Endodermal cell (in vitro differentiated cells): ENCODE results near the gene ENSA. TPM values are rescaled to one million over a fixed set of nuclear protein-coding genes. Genes with fewer than 3 reads are reported as not detected.
A peak's percentile ranks its signal among the peaks of the same experiment; 100 is the strongest.
"Not testable (repeated sequence)": the region's sequence is repeated elsewhere in the genome, so short reads cannot be mapped to it uniquely, and the experiment has no call there.

Experiments used
- DNase-seq: peaks from one replicate; pipeline ENCODE4 v3.0.0-alpha.2; 2017
- H3K27ac ChIP-seq: 2 replicates; pipeline ENCODE4 v1.5.1; 2013; ENCODE audit warnings: mild to moderate bottlenecking, low read depth, low read length, moderate library complexity
- H3K27me3 ChIP-seq: 2 replicates; pipeline ENCODE4 v1.6.1; 2013; ENCODE audit warnings: mild to moderate bottlenecking, low read length, moderate library complexity; ENCODE audit not compliant: insufficient read depth, control insufficient read depth, poor library complexity, severe bottlenecking
- H3K36me3 ChIP-seq: 2 replicates; pipeline ENCODE4 v1.7.0; 2013; ENCODE audit warnings: mild to moderate bottlenecking, low read length, moderate library complexity; ENCODE audit not compliant: control insufficient read depth, insufficient read depth
- H3K4me1 ChIP-seq: one replicate; pipeline ENCODE4 v1.7.0; 2013; ENCODE audit warnings: low read length; ENCODE audit not compliant: control insufficient read depth, insufficient read depth
- H3K4me3 ChIP-seq: 2 replicates; pipeline ENCODE4 v1.5.1; 2013; ENCODE audit warnings: mild to moderate bottlenecking, low read length, moderate library complexity
- H3K9ac ChIP-seq: 2 replicates; pipeline ENCODE4 v1.6.1; 2013; ENCODE audit warnings: mild to moderate bottlenecking, low read length, moderate library complexity; ENCODE audit not compliant: poor library complexity, severe bottlenecking; ENCODE audit errors: extremely low read depth
- H3K9me3 ChIP-seq: 2 replicates; pipeline ENCODE4 v1.6.1; 2013; ENCODE audit warnings: mild to moderate bottlenecking, low read length, moderate library complexity; ENCODE audit not compliant: control insufficient read depth
- H3K27ac Mint-ChIP-seq: 2 replicates; pipeline ENCODE4 v1.8.0; 2020; ENCODE audit warnings: mixed read lengths
- H3K27me3 Mint-ChIP-seq: 2 replicates; pipeline ENCODE4 v1.8.0; 2021; ENCODE audit warnings: mild to moderate bottlenecking, mixed read lengths; ENCODE audit not compliant: insufficient read depth
- H3K36me3 Mint-ChIP-seq: 2 replicates; pipeline ENCODE4 v1.8.0; 2020; ENCODE audit warnings: low read depth, mixed read lengths
- H3K4me1 Mint-ChIP-seq: 2 replicates; pipeline ENCODE4 v1.8.0; 2020; ENCODE audit warnings: mixed read lengths
- H3K4me3 Mint-ChIP-seq: 2 replicates; pipeline ENCODE4 v1.8.0; 2020; ENCODE audit warnings: mild to moderate bottlenecking, moderate library complexity, mixed read lengths
- H3K9me3 Mint-ChIP-seq: 2 replicates; pipeline ENCODE4 v1.8.0; 2020; ENCODE audit warnings: mild to moderate bottlenecking, mixed read lengths
- CTCF ChIP-seq: fragments of 200-600 bp; sonication (generic); conservative IDR thresholded peaks from 2 replicates; pipeline ENCODE4 v1.5.0; 2021; ENCODE audit warnings: antibody characterized with exemption, mild to moderate bottlenecking
- WGBS, 2 experiments: methylation state at CpG; one replicate each; pipeline versions ENCODE4 v1.1.5 to v1.1.7; 2013; ENCODE audit warnings: missing lambda C conversion rate in 2 of 2, mixed read lengths in 1 of 2; ENCODE audit not compliant: insufficient coverage in 1 of 2, insufficient read length in 1 of 2; 5-methylcytosine and 5-hydroxymethylcytosine counted together
- total RNA-seq, 2 donors: library from RNA; stranded (reverse); fragmentation: NEBNext Ultra II Directional in 1 of 2; extraction: Animal tissue kit (Norgen Biotek cat#: 25700) in 1 of 2; gene quantifications; 2 replicates in 1 of 2; 3 replicates in 1 of 2; pipeline ENCODE4 v1.2.1, GENCODE V29; 2021

ENSA gene
- total RNA-seq, 2 donors from 2014 or later = 266 to 364 TPM

DNA sequence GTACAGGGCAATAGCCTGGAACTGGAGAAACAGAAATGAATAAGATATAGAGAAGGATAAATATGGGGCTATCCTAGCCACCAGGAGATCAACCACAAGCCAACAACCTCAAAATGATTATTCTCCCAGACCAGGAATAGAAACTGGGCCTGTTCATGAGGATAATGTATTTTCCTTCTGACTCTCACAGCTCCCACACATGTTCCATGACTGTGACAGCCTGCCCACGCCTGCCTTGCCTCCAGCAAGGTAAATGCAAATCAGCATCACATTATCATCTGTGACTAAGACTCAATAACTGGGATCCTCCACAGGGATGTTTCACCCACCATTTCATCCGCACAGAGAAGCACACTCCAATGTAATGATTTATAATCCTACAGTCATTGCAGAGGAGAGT, 3.3 kb downstream of the ENSA start:
- Histone ChIP-seq H3K36me3 (peaks cover 60% of the 10 kb centered on the region), H3K27ac (no peak overlapping the region), H3K27me3 (no peaks in the 10 kb centered on the region), H3K4me3 (peak overlapping the region; percentile 35), H3K4me1 (peaks cover 16% of the 10 kb centered on the region), H3K9me3 (no peaks in the 10 kb centered on the region), H3K9ac (no peak overlapping the region)
- DNase-seq = no peak
- 99 to 100% methylated on average over 1 to 2 of the region's 2 CpGs for WGBS, 2 experiments
- Mint-ChIP-seq H3K36me3 (peaks cover 55% of the 10 kb centered on the region), H3K27me3 (no peaks in the 10 kb centered on the region), H3K27ac (peak overlapping the region; percentile 81), H3K9me3 (no peaks in the 10 kb centered on the region), H3K4me3 (peak overlapping the region; percentile 30), H3K4me1 (peaks cover 46% of the 10 kb centered on the region)
- TF ChIP-seq CTCF = no peak

DNA sequence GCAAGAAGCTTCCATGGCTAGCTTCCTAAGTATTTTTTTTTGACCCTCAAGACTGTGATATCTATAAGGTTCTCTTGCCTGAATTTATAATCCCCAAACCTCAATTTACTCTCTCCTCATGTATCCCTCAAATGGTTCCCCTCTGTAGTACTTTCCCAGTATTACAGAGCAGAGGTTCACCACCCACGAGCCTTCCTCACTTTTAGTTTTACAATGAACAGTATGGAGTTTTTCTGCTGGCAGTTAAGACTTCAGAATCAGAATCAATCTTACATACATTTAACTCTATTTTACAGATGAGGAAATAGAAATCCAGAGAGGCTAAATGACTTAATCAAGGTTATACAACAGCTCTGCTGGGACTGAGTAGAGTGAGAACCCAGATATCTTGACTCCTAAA, 4.9 kb downstream of the ENSA start:
- H3K4me3 Mint-ChIP-seq, H3K9me3 Mint-ChIP-seq, H3K4me3 ChIP-seq, H3K9me3 ChIP-seq, H3K27ac ChIP-seq, H3K27me3 ChIP-seq, H3K9ac ChIP-seq, DNase-seq, H3K27me3 Mint-ChIP-seq: not testable (repeated sequence)
- WGBS, 2 experiments = 100% methylated on average over 1 of the region's 1 CpG; no CpG with 5 or more reads in 1 of the 2 experiments
- peak overlapping the region; percentile 8 for H3K27ac Mint-ChIP-seq
- peaks cover 70% of the 10 kb centered on the region for H3K36me3 Mint-ChIP-seq
- H3K4me1 ChIP-seq = peaks cover 16% of the 10 kb centered on the region
- H3K36me3 ChIP-seq = peaks cover 76% of the 10 kb centered on the region
- peaks cover 44% of the 10 kb centered on the region for H3K4me1 Mint-ChIP-seq

DNA sequence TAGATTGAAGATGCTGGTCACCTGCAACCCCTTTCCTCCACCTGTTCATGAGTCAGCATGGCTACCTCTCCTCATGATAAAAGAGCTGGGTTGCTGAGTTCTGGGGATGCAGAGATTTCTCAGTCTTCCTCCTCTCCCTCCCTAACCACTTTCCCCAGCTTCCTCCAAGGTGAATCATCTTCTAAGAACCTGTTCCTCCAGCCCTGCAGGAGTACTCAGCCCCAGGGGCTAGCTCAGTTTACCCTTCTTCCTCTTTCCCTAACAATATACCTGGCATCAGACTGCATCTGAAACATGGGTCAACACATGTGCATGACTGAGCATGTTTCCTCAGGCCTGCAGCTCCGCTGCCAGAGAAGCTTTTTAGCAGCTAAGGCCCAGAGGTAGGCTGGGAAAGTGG, 5.3 kb downstream of the ENSA start:
- not testable (repeated sequence) for H3K9me3 ChIP-seq, H3K27ac Mint-ChIP-seq, H3K9me3 Mint-ChIP-seq, H3K4me3 Mint-ChIP-seq, DNase-seq, H3K27me3 Mint-ChIP-seq, H3K27me3 ChIP-seq, H3K9ac ChIP-seq, H3K27ac ChIP-seq, H3K4me3 ChIP-seq
- H3K36me3 ChIP-seq = peaks cover 80% of the 10 kb centered on the region
- Mint-ChIP-seq H3K36me3 (peaks cover 74% of the 10 kb centered on the region), H3K4me1 (peaks cover 44% of the 10 kb centered on the region)
- WGBS, 2 experiments = 80 to 83% methylated on average over 1 of the region's 1 CpG
- peaks cover 16% of the 10 kb centered on the region for H3K4me1 ChIP-seq

DNA sequence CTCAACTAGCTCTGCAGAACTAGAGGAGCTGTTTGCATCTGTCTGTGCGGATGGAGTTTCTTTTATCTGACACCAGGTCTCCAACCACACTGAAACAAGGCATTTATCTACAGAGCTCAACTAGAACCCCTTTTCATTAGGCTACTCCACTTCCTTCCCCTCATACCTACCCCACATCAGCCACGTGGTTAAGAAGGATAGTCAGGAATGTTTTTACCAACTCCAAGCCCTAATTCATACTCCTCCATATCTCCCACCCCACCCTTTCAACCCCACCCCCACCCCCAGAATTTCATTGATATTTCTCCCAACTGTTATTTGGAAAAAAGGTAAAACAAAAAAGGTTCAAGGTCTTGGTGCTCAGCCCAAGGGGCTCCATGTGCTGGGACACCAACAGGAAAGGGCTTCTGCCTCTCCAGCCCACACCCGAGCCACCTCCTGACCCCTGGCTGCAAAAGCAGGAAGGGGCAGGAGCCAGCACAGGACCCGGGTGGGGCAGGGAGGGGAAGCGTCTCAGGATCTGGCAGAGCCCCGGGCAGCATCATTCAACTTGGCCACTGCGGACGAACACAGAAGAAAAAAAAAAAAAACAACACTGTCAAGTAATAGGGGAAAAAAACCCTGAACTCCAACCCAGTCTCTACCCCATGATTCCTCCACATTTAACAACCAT, 7.0 kb downstream of the ENSA start:
- H3K9ac ChIP-seq = no peak overlapping the region
- Mint-ChIP-seq H3K27me3 (no peaks in the 10 kb centered on the region), H3K36me3 (peaks cover 78% of the 10 kb centered on the region), H3K4me1 (peaks cover 37% of the 10 kb centered on the region), H3K4me3 (no peak overlapping the region), H3K27ac (peak overlapping the region; percentile 71), H3K9me3 (no peaks in the 10 kb centered on the region)
- peaks cover 16% of the 10 kb centered on the region for H3K4me1 ChIP-seq
- 84 to 90% methylated on average over 2 to 8 of the region's 8 CpGs for WGBS, 2 experiments
- H3K27me3 ChIP-seq = no peaks in the 10 kb centered on the region
- H3K36me3 ChIP-seq = peaks cover 97% of the 10 kb centered on the region
- no peaks in the 10 kb centered on the region for H3K9me3 ChIP-seq
- DNase-seq = peak; percentile 74
- H3K27ac ChIP-seq = no peak overlapping the region
- no peak overlapping the region for H3K4me3 ChIP-seq
- peak; percentile 57 for TF ChIP-seq CTCF
